HK-2 (cell line): ENCODE results near the gene NPRL2.
"Not testable (repeated sequence)": the region's sequence is repeated elsewhere in the genome, so short reads cannot be mapped to it uniquely, and the experiment has no call there.

ENCODE experiments used
- DNase-seq: peaks from one replicate; pipeline ENCODE4 v3.0.0-alpha.2; 2018; ENCODE audit not compliant: unreplicated experiment

NPRL2 gene

DNA sequence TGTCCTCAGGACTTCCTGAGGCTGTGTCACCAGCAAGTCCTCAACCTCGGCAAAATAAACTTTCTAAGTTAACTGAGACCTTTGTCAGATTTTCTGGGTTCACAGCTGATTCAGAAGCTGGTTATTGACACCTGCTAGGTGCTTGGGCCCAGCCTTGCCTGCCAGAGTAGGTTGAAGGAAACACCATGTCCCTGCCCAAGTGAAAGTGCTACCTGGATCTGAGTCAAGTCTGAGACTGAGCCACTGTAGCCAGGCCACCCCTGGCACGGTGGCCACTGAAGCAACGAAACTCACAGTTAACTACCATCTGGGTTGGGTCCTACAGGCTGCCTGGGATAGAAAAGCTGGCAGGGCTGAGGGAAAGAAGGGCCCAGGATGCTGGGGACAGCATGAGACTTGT is 36.2 kb downstream of the NPRL2 start:
- DNase-seq: no peak

DNA sequence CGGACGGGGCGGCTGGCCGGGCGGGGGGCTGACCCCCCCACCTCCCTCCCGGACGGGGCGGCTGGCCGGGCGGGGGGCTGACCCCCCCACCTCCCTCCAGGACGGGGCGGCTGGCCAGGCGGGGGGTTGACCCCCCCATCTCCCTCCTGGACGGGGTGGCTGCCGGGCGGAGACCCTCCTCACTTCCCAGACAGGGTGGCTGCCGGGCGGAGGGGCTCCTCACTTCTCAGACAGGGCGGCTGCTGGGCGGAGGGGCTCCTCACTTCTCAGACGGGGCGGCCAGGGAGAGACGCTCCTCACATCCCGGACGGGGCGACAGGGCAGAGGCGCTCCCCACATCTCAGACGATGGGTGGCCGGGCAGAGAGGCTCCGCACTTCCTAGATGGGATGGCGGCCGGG is 38.5 kb downstream of the NPRL2 start:
- not testable (repeated sequence) for DNase-seq

DNA sequence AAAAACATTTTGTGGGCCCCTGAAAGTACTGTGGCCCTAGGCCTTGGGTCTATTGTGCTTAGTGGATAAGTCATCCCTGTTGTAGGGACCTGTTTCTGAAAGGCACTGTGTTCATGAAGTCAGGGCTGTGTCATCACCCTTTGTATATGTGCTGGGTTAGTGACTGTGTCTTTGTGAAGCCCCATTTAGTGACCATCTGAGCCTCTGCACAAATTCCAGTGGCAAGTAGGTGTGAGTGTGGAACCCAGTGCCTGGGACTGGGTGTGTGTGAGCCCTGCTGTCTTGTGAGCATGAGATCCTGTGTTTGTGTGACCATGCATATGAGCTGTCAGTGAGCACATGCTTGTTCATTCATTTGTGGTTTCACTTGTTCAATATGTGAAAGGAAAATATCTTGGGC is 46.0 kb downstream of the NPRL2 start:
- no peak for DNase-seq

DNA sequence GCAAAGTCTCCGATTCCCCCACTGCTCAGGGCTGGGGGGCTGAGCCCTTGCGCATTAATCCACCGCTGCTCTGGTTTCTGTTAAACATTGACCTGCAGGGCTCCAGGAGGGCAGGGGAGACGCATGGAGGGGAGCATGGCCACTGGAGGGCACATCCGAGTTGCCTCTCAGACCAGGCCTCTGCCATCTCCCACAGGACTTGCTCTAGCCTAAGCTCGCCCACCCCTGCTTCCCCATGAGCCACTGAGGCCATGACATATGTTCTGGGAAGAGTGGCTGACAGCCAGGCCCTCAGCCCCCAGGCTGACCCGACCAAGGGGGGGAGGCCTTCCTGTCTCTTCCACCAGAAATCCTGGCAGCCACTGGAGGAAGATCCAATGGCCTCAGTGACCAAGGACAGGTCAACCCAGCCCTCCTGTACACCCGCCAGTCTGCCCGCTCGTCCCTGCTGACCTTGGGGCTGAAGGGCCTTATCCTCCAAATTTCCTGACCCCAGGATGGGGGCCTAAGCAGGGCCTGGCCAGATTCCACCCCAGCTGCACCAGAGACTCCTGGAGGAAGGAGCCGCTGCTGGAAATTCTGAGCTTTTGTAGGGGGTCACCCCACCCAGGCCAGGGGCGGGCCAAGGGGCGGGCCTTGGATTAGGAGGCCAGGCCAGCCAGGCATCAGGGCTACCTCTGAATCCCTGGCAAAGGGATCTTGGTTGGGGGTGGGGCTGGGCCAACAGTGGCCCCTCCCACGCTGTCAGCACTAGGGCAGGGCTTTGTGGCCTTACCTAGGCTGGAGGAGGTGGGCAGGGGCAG is 47.4 kb downstream of the NPRL2 start, which contains the start of gene HYAL1:
Gene HYAL1 (minus strand): TSS at position 562 of the 803 bp plus-strand sequence. CDS start 618 bp downstream, outside the sequence.
- no peak for DNase-seq

DNA sequence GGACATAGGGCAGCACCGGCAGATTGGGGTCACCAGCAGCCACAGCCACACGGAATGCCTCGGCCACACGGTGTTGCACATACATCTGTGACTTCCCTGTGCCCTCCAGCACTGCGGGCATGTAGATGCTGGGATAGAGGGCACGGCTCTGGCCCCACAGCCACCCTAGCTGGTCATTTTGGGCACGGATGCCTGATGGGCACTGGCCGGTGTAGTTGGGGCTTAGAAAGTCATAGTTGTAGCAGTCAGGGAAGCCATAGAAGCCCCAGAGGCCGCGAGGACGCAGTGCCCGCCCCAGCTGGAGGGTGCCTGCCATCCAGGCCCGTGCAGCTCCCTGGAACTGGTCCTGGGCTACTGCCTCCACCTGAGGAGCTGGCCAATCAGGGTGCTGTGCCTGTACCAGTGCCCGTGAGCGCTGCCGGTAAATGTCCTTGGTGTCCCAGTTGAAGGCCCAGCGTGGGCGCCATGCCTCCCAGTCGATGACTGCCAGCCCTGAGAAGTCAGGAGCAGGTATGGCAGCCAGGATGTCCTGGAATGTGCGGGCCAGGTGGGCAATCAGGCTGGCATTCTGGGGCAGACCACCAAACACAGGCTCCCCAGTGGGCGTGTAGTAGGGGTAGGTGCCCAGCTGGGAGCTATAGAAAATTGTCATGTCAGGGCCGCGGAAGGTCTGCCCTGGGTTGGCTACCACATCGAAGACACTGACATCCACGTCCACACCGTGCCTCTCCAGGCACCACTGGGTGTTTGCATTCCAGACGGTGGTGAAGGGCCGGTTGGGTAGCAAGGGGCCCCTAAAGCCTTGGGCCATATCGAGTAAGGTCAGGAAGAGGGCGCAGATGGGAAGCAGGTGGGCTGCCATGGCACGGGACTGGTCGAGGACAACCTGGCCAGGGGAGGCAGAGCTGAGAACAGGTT is 48.2 kb downstream of the NPRL2 start:
- no peak for DNase-seq

DNA sequence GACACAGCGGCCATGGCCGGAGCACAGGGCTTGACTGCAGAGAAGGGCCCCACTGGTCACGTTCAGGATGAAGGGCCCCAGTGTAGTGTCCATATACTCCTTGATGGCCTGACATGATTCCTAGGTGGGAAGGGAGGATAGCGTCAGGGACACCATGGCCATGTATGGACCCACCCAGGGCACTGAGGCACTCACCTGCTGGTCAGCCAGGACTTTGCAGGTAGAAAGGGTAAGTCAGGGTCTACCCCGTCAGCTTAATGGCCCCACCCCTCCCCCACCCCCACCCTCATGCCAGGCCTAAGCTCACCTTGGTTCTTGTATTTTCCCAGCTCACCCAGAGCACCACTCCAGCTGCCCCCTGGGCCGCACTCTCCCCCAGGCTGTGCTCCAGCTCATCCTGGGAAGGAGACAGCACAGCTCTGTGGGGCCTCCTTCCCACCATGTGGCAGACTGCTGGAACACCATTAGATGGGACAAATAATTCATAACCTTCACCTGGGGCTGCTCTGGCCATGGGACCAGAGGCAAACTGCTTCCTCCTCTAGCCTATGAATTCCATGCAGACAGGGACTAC is 49.8 kb downstream of the NPRL2 start:
- no peak for DNase-seq

DNA sequence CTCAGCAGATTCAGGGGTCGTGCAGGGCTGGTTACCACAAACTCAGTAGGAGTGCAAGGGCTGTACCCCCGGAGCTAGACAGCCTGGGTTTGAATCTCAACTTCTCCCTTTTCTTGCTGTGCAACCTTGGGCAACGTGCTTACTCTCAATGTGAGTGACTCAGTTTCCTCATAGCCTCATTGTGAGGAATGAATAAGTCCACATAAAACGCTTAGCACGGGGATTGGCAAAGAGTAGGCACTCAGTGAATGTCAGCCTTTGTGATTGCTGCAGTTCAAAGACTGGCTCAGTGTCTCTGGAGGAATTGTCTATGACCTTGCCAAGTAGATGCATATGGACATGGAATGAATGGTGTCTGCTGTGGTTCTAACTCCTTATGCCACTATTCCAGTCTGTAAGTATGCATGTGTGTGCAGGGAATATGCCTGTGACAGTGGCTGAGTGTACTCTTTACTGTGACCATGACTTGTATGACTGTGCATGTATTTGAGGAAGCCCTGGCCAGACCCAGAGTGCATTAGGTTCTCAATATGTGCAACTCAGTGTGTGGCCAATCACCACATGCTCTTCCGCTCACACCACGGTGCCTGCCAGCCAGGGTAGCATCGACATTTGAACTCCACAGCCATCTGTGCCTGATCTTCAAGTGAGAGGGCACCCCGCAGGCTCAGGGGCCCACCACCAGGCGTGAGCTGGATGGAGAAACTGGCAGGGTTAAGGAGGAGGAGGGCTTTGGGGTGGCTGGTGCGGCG is 50.5 kb downstream of the NPRL2 start:
- no peak for DNase-seq

DNA sequence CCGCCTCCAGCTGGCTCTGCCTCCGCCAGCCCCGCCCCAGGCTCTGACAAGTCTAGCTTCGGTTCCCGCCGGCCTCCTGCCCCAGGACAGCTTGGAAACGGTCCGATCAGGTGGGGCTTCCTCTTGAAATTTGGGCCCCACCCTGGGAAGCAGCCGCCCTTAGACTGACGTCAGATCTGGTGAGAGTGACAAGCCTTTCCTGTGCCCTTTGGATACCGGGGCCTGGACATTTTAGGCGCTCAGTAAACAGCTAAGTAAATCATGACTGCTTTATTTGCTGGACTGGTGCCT is 51.0 kb downstream of the NPRL2 start:
- no peak for DNase-seq

DNA sequence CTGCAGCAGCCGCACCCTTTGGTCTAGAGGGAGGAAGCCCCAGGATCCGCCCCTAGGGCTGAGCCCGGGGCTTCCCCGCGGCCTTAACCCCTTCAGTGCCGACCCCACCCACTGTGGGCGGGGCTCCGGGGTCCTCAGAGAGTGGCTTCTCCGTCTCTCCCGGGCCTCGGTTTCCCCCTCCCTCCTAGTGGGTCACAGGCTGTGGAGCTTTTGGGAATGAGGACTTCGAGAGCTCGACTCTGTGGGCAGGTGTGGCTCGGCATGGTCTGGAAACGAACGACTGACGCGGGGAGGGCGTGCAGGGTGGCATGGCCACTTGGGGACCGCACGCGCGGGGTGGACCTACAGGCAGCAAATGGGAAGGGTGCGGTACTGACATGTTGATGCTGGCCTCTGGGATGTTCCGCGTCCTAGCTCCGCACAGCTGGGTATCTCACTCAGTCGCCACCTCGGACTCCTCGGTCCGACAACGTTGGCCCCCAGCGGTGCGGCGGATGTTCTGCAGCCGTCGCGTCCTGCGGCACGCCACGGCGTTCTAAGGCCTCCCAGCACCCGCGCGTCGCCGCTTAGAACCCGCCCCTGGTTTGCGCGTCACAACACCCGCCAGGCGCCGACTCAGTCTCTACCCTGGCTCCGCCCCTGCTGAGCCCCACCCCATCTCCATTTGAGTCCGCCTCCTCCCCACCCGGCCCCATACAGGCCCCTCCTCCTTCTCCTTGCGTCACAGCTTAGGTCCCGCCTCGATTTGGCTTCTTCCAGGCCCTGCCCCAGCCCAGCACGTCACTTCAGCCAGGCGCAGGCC is 51.5 kb downstream of the NPRL2 start, which contains the start of the genes HYAL3 and NAA80:
Gene HYAL3 (minus strand): TSS at position 570 of the 802 bp plus-strand sequence. CDS start 3,803 bp downstream, outside the sequence.
Gene NAA80 (minus strand): TSS at position 570 of the 802 bp plus-strand sequence. CDS start 1,942 bp downstream, outside the sequence.
- peak; percentile 98 for DNase-seq

DNA sequence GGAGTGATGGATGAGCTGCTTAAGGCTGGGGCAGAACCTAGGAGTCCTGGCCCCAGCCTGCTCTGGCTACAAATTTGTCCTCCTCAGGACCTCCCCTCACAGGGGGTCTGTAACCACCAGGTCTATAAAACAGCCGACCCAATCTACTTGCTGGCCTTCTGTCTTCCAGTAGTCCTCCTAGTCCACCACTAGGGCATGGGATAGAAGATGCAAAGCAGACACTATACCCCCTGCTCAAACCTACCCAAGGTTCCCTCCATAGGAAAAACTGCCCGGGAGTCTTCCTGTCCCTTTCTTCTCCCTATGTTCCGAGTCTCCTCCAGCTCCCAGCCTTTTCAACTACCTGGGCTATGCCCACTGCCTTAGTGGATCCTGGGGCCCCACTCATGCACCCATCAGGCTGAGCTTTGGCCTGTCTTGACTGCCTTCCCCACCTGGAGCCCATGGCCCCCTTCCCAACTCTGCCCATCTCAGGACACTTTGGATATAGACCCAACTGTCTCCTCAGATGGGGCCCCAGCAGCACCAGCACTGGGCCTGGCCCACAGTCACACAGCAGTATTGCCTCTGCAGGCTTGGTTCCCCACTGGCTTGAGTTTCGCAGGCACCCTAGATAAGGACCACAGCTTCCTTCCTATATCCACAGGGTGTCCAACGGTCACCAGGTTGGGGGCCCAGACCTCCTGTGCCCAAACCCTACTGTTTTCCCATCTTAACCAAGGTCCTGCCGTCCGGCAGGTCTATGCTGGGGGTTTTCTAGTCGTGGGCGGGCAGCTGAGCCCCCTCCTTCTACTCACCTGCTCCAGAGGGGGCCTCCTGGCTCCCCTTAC is 52.5 kb downstream of the NPRL2 start:
- DNase-seq: no peak

DNA sequence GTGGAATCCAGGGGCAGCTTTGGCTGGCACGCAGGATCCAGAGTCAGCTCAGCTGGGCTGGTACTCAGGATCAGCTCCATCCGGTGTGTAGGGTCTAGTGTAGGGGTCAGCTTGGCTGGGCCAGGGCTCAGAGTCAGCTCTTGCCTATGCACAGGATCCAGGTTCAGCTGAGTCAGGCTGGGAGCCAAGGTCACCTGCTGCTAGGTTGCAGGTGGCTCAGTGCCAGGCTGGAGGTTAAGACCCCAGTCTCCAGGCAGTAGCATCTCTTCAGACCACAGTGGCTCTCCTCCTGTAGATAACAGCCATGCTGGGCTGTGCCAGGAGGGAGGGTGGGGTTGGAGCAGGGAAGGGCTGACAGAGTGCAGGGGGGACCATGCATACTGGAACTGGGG is 53.2 kb downstream of the NPRL2 start:
- DNase-seq: no peak
